HepG2 (cell line): ENCODE measurements around the gene COL8A2. TPM values are rescaled to one million over a fixed set of nuclear protein-coding genes. Genes with fewer than 3 reads are reported as not detected.

Experiments used
- ASH2L ChIP-seq: fragments of 300-600, 200-600 bp; sonication (generic); IDR thresholded peaks from 2 replicates; pipeline ENCODE4 v1.7.0; 2017; ENCODE audit warnings: low read depth, mild to moderate bottlenecking, moderate library complexity, mixed read lengths, low read length; ENCODE audit not compliant: insufficient read length
- CC2D1A ChIP-seq: sonication (generic); formaldehyde crosslinking; IDR thresholded peaks from 2 replicates; pipeline ENCODE4 v1.8.1; 2023; ENCODE audit warnings: mild to moderate bottlenecking, missing genetic modification reagents
- DPF2 ChIP-seq: sonication (generic); formaldehyde crosslinking; IDR thresholded peaks from 2 replicates; pipeline ENCODE4 v1.4.0; 2020; ENCODE audit warnings: mild to moderate bottlenecking, low read depth, missing genetic modification reagents, borderline replicate concordance
- E2F1 ChIP-seq: sonication (generic); formaldehyde crosslinking; IDR thresholded peaks from 2 replicates; pipeline ENCODE4 v1.5.0; 2020; ENCODE audit warnings: missing genetic modification reagents
- FOXO4 ChIP-seq: sonication (generic); formaldehyde crosslinking; conservative IDR thresholded peaks from 2 replicates; pipeline ENCODE4 v1.8.1; 2023; ENCODE audit warnings: missing genetic modification reagents
- HES4 ChIP-seq: sonication (generic); formaldehyde crosslinking; IDR thresholded peaks from 2 replicates; pipeline ENCODE4 v1.9.0; 2021; ENCODE audit warnings: mild to moderate bottlenecking, missing genetic modification reagents, borderline replicate concordance
- HMG20A ChIP-seq: IDR thresholded peaks from 2 replicates; pipeline ENCODE4 v1.6.1; 2016; ENCODE audit warnings: borderline replicate concordance
- KDM5B ChIP-seq: sonication (generic); formaldehyde crosslinking; IDR thresholded peaks from 2 replicates; pipeline ENCODE4 v1.4.0; 2020; ENCODE audit warnings: missing genetic modification reagents, mild to moderate bottlenecking, borderline replicate concordance
- MBNL3 ChIP-seq: fragments of 250-450 bp; sonication (Bioruptor Pico); conservative IDR thresholded peaks from 2 replicates; pipeline ENCODE4 v1.8.0; 2022; ENCODE audit warnings: mild to moderate bottlenecking, inconsistent platforms
- MTF1 ChIP-seq: sonication (generic); formaldehyde crosslinking; IDR thresholded peaks from 2 replicates; pipeline ENCODE4 v1.5.0; 2020; ENCODE audit warnings: missing genetic modification reagents
- NFE2L1 ChIP-seq: sonication (generic); formaldehyde crosslinking; IDR thresholded peaks from 2 replicates; pipeline ENCODE4 v1.4.0; 2020; ENCODE audit warnings: missing genetic modification reagents, mild to moderate bottlenecking, borderline replicate concordance
- SIX4 ChIP-seq: sonication (generic); formaldehyde crosslinking; IDR thresholded peaks from 2 replicates; pipeline ENCODE4 v1.4.0; 2020; ENCODE audit warnings: missing genetic modification reagents
- SPEN ChIP-seq: sonication (generic); formaldehyde crosslinking; IDR thresholded peaks from 2 replicates; pipeline ENCODE4 v1.5.1; 2020; ENCODE audit warnings: low read depth, mild to moderate bottlenecking, missing genetic modification reagents
- TAF1 ChIP-seq: sonication (generic); formaldehyde crosslinking; IDR thresholded peaks from 2 replicates; pipeline ENCODE4 v1.4.0; 2020; ENCODE audit warnings: missing genetic modification reagents
- THYN1 ChIP-seq: sonication (generic); formaldehyde crosslinking; IDR thresholded peaks from 2 replicates; pipeline ENCODE4 v1.8.1; 2023; ENCODE audit warnings: low read depth, mild to moderate bottlenecking, moderate library complexity, missing genetic modification reagents, borderline replicate concordance
- ZNF282 ChIP-seq: fragments of 450-650 bp; IDR thresholded peaks from 2 replicates; pipeline ENCODE4 v1.6.1; 2018; ENCODE audit not compliant: partially characterized antibody
- ZNF513 ChIP-seq: sonication (generic); formaldehyde crosslinking; conservative IDR thresholded peaks from 2 replicates; pipeline ENCODE4 v1.5.0; 2020; ENCODE audit warnings: missing genetic modification reagents
- ZNF747 ChIP-seq: sonication (generic); formaldehyde crosslinking; IDR thresholded peaks from 2 replicates; pipeline ENCODE4 v1.8.1; 2023; ENCODE audit warnings: missing genetic modification reagents, mild to moderate bottlenecking, borderline replicate concordance
- ZNF800 ChIP-seq: sonication (generic); formaldehyde crosslinking; IDR thresholded peaks from 2 replicates; pipeline ENCODE4 v1.4.0; 2020; ENCODE audit warnings: missing genetic modification reagents
- ZNF878 ChIP-seq: sonication (generic); formaldehyde crosslinking; IDR thresholded peaks from 2 replicates; pipeline ENCODE4 v1.8.1; 2023; ENCODE audit warnings: mild to moderate bottlenecking, missing genetic modification reagents, moderate library complexity
- polyA plus RNA-seq, 8 experiments: library from polyadenylated mRNA; depleted of rRNA in 3 of 8; stranded (reverse) in 7 of 8; unstranded in 1 of 8; fragments of >200 nt; fragmentation: Illumina TruSeq in 4 of 8; extraction: Trizol in 4 of 8; gene quantifications; 2 replicates each; pipeline versions ENCODE4 v1.2.1 to v1.2.3, GENCODE V29; 2011 to 2016; ENCODE audit warnings: low read depth in 4 of 8, missing spikeins in 1 of 8, mixed read lengths in 1 of 8; ENCODE audit not compliant: insufficient read depth in 1 of 8
- total RNA-seq, 5 experiments: library from RNA; depleted of rRNA; stranded (reverse); fragments of >200 nt; fragmentation: Illumina TruSeq; extraction: Trizol; gene quantifications; 2 replicates each; pipeline ENCODE4 v1.2.3, GENCODE V29; 2016; ENCODE audit warnings: low read depth in 1 of 5

The COL8A2 gene
- total and polyA plus RNA-seq, 2 of the 13 experiments (the other 11 are each of a cell fraction or from before 2014, with no cell fraction given): 0.13 to 0.24 TPM

- TF ChIP-seq FOXO4 (CRISPR knock-in tag): 0 out of 2 replicates have a peak, but pooled peaks have one; percentile 70
- no peak for TF ChIP-seq ZNF800 (CRISPR knock-in tag)
- TF ChIP-seq KDM5B (CRISPR knock-in tag): peak; percentile 64
- TF ChIP-seq THYN1: no peak; the same call in 1 of the 2 replicates
- TF ChIP-seq ZNF282: no peak
- no peak for TF ChIP-seq SIX4 (CRISPR knock-in tag)
- no peak for TF ChIP-seq HMG20A (CRISPR knock-in tag)
- TF ChIP-seq MBNL3 (CRISPR knock-in tag): no peak
- no peak for TF ChIP-seq DPF2 (CRISPR knock-in tag)
- TF ChIP-seq HES4 (CRISPR knock-in tag): no peak
- TF ChIP-seq ZNF513 (CRISPR knock-in tag): no peak
- peak; percentile 90 for TF ChIP-seq E2F1 (CRISPR knock-in tag)
- TF ChIP-seq SPEN (CRISPR knock-in tag): peak; percentile 82; the same call in 1 of the 2 replicates
- no peak for TF ChIP-seq CC2D1A
- no peak for TF ChIP-seq NFE2L1 (CRISPR knock-in tag)
- peak; percentile 72 for TF ChIP-seq ASH2L
- TF ChIP-seq MTF1: no peak
- peak; percentile 64; the same call in 1 of the 2 replicates for TF ChIP-seq ZNF747
- TF ChIP-seq TAF1 (CRISPR knock-in tag): peak; percentile 81
- TF ChIP-seq ZNF878 (CRISPR knock-in tag): no peak
These were observed 24.4 kb upstream of the COL8A2 start, which contains the start of gene TRAPPC3 (continued) for GRCh38 chr1:36149237-36149972.
